Endothelial cell of umbilical vein (primary cell): ENCODE measurements around the gene KCTD16. TPM values are rescaled to one million over a fixed set of nuclear protein-coding genes. Genes with fewer than 3 reads are reported as not detected.

Experiments used
- polyA plus RNA-seq, 4 experiments: library from polyadenylated mRNA; depleted of rRNA in 3 of 4; stranded (reverse) in 3 of 4; unstranded in 1 of 4; fragments of >200 nt; gene quantifications; 2 replicates each; pipeline versions ENCODE4 v1.2.1 to v1.2.3, GENCODE V29; 2011 to 2012; ENCODE audit warnings: missing spikeins in 1 of 4
- small RNA-seq: library from RNA; depleted of rRNA; stranded (forward); fragments of <200 nt; gene quantifications from one replicate; pipeline ENCODE3, GENCODE V24; 2012; ENCODE audit warnings: low replicate concordance, low read depth; ENCODE audit not compliant: insufficient read depth, insufficient read length
- total RNA-seq: library from RNA; stranded (reverse); gene quantifications from 2 replicates; pipeline ENCODE4 v1.2.3, GENCODE V29; 2021

Gene KCTD16
- total and polyA plus RNA-seq, 2 donors (not counting 3 experiments of a cell fraction or from before 2014, with no cell fraction given): 0.21 to 0.49 TPM

Small RNA genes lying within 50 kb of the gene (small RNA-seq; reads per million reads assigned to genes)
- gene CKS1BP5 (not detected), gene RN7SL87P (not detected)

Other genes starting within 250 kb of the KCTD16 start
- gene YIPF5, start 214 bp upstream of the KCTD16 start, total RNA-seq: 73.7 and 90.0 TPM in 2 replicates
- 78.7 and 82.7 TPM in 2 replicates for gene YIPF5, start 214 bp upstream of the KCTD16 start, polyA plus RNA-seq